ENCODE data around the gene SLC27A2. TPM values are rescaled to one million over a fixed set of nuclear protein-coding genes. Genes with fewer than 3 reads are reported as not detected.

SLC27A2 gene
- total RNA-seq, 1 donor from 2014 or later: 0.51 TPM

DNA sequence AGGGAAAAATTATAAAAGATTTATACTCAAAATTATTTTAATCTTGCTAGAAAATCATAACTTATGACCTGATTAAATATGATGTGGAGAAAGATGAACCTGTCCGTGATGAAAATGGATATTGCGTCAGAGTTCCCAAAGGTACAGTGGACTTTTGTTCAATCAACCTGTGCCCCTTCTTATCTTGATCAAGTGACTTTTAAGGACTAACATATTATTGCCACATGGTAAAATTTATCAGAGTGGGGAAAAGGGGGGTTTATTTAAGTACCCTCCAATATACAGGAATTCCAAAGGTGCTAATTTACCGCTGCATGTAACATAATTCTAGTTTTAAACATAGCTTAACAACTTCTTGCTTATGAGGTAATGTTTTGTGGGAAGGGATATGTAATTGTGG is 43.9 kb downstream of the SLC27A2 start:
- TF ChIP-seq, protein P1, sequence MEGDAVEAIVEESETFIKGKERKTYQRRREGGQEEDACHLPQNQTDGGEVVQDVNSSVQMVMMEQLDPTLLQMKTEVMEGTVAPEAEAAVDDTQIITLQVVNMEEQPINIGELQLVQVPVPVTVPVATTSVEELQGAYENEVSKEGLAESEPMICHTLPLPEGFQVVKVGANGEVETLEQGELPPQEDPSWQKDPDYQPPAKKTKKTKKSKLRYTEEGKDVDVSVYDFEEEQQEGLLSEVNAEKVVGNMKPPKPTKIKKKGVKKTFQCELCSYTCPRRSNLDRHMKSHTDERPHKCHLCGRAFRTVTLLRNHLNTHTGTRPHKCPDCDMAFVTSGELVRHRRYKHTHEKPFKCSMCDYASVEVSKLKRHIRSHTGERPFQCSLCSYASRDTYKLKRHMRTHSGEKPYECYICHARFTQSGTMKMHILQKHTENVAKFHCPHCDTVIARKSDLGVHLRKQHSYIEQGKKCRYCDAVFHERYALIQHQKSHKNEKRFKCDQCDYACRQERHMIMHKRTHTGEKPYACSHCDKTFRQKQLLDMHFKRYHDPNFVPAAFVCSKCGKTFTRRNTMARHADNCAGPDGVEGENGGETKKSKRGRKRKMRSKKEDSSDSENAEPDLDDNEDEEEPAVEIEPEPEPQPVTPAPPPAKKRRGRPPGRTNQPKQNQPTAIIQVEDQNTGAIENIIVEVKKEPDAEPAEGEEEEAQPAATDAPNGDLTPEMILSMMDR (IDR thresholded peaks at IDR 0.05; ENCODE audit: unreplicated experiment): no peak
- H3K27me3 Mint-ChIP-seq (ENCODE audit: unreplicated experiment): no peaks in the 10 kb centered on the region
- DNase-seq (ENCODE audit: low spot score): no peak

DNA sequence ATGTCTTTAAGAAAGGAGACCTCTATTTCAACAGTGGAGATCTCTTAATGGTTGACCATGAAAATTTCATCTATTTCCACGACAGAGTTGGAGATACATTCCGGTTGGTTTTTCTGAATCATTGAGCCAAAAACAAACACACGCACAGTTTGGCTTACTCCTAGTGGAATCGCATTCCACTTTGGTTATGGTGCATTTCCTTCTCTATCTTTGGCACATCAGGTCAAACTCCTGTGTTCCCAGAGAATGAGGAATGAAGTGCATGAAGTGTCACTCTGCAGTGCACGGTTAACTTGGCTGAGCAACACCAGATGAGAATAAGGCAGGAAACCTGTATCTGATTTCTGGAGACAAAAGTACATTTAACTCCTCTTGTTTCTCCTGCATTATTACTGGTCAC is 45.1 kb downstream of the SLC27A2 start:
- Mint-ChIP-seq H3K9me3 (ENCODE audit: unreplicated experiment) (no peaks in the 10 kb centered on the region), H3K4me3 (ENCODE audit: unreplicated experiment) (no peak overlapping the region), H3K27me3 (ENCODE audit: unreplicated experiment) (no peaks in the 10 kb centered on the region), H3K4me1 (ENCODE audit: unreplicated experiment) (peaks cover 4% of the 10 kb centered on the region), H3K27ac (ENCODE audit: unreplicated experiment) (no peak overlapping the region), H3K36me3 (ENCODE audit: low read depth, unreplicated experiment) (no peaks in the 10 kb centered on the region)
- TF ChIP-seq, protein P1 (IDR thresholded peaks at IDR 0.05; ENCODE audit: unreplicated experiment): no peak
- DNase-seq (ENCODE audit: low spot score): no peak

More for the DNA sequence above, 43.9 kb downstream of the SLC27A2 start:
- Mint-ChIP-seq H3K27ac (ENCODE audit: unreplicated experiment) (no peak overlapping the region), H3K4me3 (ENCODE audit: unreplicated experiment) (no peak overlapping the region), H3K4me1 (ENCODE audit: unreplicated experiment) (peaks cover 5% of the 10 kb centered on the region), H3K36me3 (ENCODE audit: low read depth, unreplicated experiment) (no peaks in the 10 kb centered on the region), H3K9me3 (ENCODE audit: unreplicated experiment) (no peaks in the 10 kb centered on the region)

DNA sequence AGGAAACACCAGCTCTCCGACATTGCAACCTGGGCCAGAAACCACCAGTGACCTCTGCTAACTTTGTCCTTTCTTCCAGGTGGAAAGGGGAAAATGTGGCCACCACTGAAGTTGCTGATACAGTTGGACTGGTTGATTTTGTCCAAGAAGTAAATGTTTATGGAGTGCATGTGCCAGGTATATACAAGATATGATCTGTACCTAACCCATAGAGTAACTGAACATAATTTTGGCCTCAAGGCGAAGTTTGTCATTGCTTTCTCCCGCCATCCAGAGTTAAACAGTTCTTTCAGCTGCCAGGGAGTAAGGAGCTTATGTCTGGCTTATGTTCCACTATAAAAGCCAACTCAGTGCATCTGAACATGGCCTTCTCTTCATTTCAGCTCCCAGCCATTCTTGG is 46.9 kb downstream of the SLC27A2 start:
- no peaks in the 10 kb centered on the region for H3K27me3 Mint-ChIP-seq (ENCODE audit: unreplicated experiment)
- no peak for DNase-seq (ENCODE audit: low spot score)
- H3K36me3 Mint-ChIP-seq (ENCODE audit: low read depth, unreplicated experiment): no peaks in the 10 kb centered on the region
- H3K27ac Mint-ChIP-seq (ENCODE audit: unreplicated experiment): no peak overlapping the region
- H3K9me3 Mint-ChIP-seq (ENCODE audit: unreplicated experiment): no peaks in the 10 kb centered on the region
- TF ChIP-seq, protein P1 (IDR thresholded peaks at IDR 0.05; ENCODE audit: unreplicated experiment): no peak
- no peaks in the 10 kb centered on the region for H3K4me1 Mint-ChIP-seq (ENCODE audit: unreplicated experiment)
- H3K4me3 Mint-ChIP-seq (ENCODE audit: unreplicated experiment): no peak overlapping the region

DNA sequence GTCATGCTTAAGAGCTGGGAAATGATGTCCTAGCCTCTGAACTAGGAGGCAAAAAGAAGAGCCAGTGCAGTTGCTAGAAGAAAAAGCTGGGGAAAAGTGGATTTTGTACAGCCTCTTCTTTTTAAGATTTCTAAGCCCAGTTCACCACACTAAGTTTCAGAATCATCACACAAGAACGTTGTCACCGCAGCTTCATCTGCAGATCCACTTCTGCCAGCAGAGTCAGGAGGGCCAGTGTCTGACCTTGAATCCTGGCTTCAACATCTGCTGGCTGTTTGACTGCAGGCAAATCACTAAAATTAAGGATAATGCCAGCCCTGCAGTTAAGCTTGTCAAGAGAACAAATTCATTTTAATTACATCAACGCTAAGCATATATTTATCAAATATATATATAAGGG is 47.3 kb downstream of the SLC27A2 start:
- TF ChIP-seq, protein P1 (IDR thresholded peaks at IDR 0.05; ENCODE audit: unreplicated experiment): no peak
- H3K9me3 Mint-ChIP-seq (ENCODE audit: unreplicated experiment): no peaks in the 10 kb centered on the region

DNA sequence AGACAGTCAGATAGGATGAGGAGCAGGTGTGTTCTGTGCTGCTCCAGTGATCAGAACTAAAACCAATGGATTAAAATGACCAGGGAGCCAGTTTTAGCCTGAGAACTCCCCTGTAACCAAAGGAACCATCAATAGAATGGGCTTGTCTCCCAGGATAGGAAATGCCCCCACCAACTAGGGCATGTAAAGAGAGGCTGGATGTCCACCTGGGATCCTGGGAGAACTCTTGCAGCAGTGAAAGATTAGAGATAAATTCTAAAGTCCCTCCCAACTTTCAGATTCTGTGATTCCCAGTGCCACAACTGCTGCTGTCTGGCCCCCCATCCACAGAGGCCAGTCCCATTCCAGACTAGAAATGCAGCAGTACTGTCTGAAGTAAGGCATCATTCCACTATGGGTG is 49.8 kb downstream of the SLC27A2 start:
- DNase-seq (ENCODE audit: low spot score): no peak
- H3K27me3 Mint-ChIP-seq (ENCODE audit: unreplicated experiment): no peaks in the 10 kb centered on the region
- H3K4me1 Mint-ChIP-seq (ENCODE audit: unreplicated experiment): no peaks in the 10 kb centered on the region
- TF ChIP-seq, protein P1 (IDR thresholded peaks at IDR 0.05; ENCODE audit: unreplicated experiment): no peak
- H3K27ac Mint-ChIP-seq (ENCODE audit: unreplicated experiment): no peak overlapping the region
- H3K36me3 Mint-ChIP-seq (ENCODE audit: low read depth, unreplicated experiment): no peaks in the 10 kb centered on the region
- H3K9me3 Mint-ChIP-seq (ENCODE audit: unreplicated experiment): no peaks in the 10 kb centered on the region
- H3K4me3 Mint-ChIP-seq (ENCODE audit: unreplicated experiment): no peak overlapping the region

More for the DNA sequence above, 47.3 kb downstream of the SLC27A2 start:
- no peak overlapping the region for H3K27ac Mint-ChIP-seq (ENCODE audit: unreplicated experiment)
- no peaks in the 10 kb centered on the region for H3K4me1 Mint-ChIP-seq (ENCODE audit: unreplicated experiment)
- no peak overlapping the region for H3K4me3 Mint-ChIP-seq (ENCODE audit: unreplicated experiment)
- no peaks in the 10 kb centered on the region for H3K36me3 Mint-ChIP-seq (ENCODE audit: low read depth, unreplicated experiment)
- no peaks in the 10 kb centered on the region for H3K27me3 Mint-ChIP-seq (ENCODE audit: unreplicated experiment)
- no peak for DNase-seq (ENCODE audit: low spot score)

Measured in endothelial cell (in vitro differentiated cells).